HTERT RPE-1 (cell line): ENCODE results near the gene ZNF682.
"Not testable (repeated sequence)": the region's sequence is repeated elsewhere in the genome, so short reads cannot be mapped to it uniquely, and the experiment has no call there.

Experiments used
- in situ Hi-C: fragments of 300-500 bp; cut with MboI; formaldehyde crosslinking; loops from 4 replicates; pipeline ENCODE4 v1.14.3; 2020; ENCODE audit warnings: low sequenced_read_pairs

Gene ZNF682

GRCh38 chr19:20005741-20006140 is 33.6 kb downstream of the ZNF682 start:
- in situ Hi-C loops, result no loop called here

GRCh38 chr19:19997656-19998268 is 41.5 kb downstream of the ZNF682 start:
- in situ Hi-C loops, result no loop called here

- in situ Hi-C loops, result no loop called here
Observed at GRCh38 chr19:19966862-19967261, 72.4 kb downstream of the ZNF682 start.

GRCh38 chr19:19966126-19966525 is 73.2 kb downstream of the ZNF682 start:
- in situ Hi-C loops, result not testable (repeated sequence)

GRCh38 chr19:19964416-19964815 is 74.9 kb downstream of the ZNF682 start:
- in situ Hi-C loops, result no loop called here

GRCh38 chr19:19959151-19959799 is 80.0 kb downstream of the ZNF682 start:
- in situ Hi-C loops, result not testable (repeated sequence)

- in situ Hi-C loops, result not testable (repeated sequence)
Observed at GRCh38 chr19:19957766-19958165, 81.5 kb downstream of the ZNF682 start.

GRCh38 chr19:19956434-19957075 is 82.8 kb downstream of the ZNF682 start:
- in situ Hi-C loops, result no loop called here

GRCh38 chr19:19955208-19955607 is 84.1 kb downstream of the ZNF682 start:
- in situ Hi-C loops, result no loop called here
